Heart right ventricle (tissue), 16 donors: ENCODE results near the gene SPG11. TPM values are rescaled to one million over a fixed set of nuclear protein-coding genes. Genes with fewer than 3 reads are reported as not detected.

Source experiments
- ATAC-seq, 8 donors: fragments of 200-7000 bp; cut with Tn5 transposase; one replicate each; pipeline ENCODE4 v1.9.1; 2020; ENCODE audit warnings: mild to moderate bottlenecking in 8 of 8, moderate library complexity in 8 of 8, moderate number of reproducible peaks in 1 of 8
- DNase-seq, 2 donors: peaks; one replicate each; pipeline ENCODE4 v3.0.0-alpha.2; 2020
- H3K27ac ChIP-seq, 10 donors: fragments of 200-600 bp; sonication (generic) in 2 of 10; one replicate each; pipeline versions ENCODE4 v1.5.0 to v1.8.0; 2020 to 2022; ENCODE audit warnings: mild to moderate bottlenecking in 3 of 10
- H3K27me3 ChIP-seq, 7 donors: fragments of 200-600 bp; one replicate each; pipeline ENCODE4 v1.8.0; 2021 to 2022; ENCODE audit warnings: mild to moderate bottlenecking in 2 of 7
- H3K36me3 ChIP-seq, 9 donors: fragments of 200-600 bp; sonication (generic) in 1 of 9; one replicate each; pipeline versions ENCODE4 v1.5.0 to v1.8.0; 2020 to 2022; ENCODE audit warnings: mild to moderate bottlenecking in 2 of 9
- H3K4me1 ChIP-seq, 9 donors: fragments of 200-600 bp; sonication (generic) in 1 of 9; one replicate each; pipeline versions ENCODE4 v1.5.0 to v1.8.0; 2020 to 2022; ENCODE audit warnings: mild to moderate bottlenecking in 4 of 9
- H3K4me3 ChIP-seq, 10 donors: fragments of 200-600 bp; sonication (generic) in 2 of 10; one replicate each; pipeline versions ENCODE4 v1.5.0 to v1.8.0; 2020 to 2022; ENCODE audit warnings: mild to moderate bottlenecking in 7 of 10, moderate library complexity in 2 of 10
- H3K9me3 ChIP-seq, 11 donors: fragments of 200-600 bp in 10 of 11; sonication (generic) in 2 of 11; one replicate each; pipeline versions ENCODE4 v1.5.0 to v1.8.0; 2013 to 2022; ENCODE audit warnings: mild to moderate bottlenecking in 2 of 11, control low read depth in 1 of 11, moderate library complexity in 1 of 11
- WGBS, 2 donors: extraction: QIAGEN DNeasy Blood & Tissue Kit; methylation state at CpG; one replicate each; pipeline ENCODE4 v1.1.7; 2013; ENCODE audit warnings: inconsistent platforms in 1 of 2; 5-methylcytosine and 5-hydroxymethylcytosine counted together
- intact Hi-C, 10 donors: fragments of 100-400 bp; cut with DNase I; formaldehyde crosslinking; loops; one replicate each; pipeline versions ENCODE4 v1.11.1 to v1.14.2; 2022
- polyA plus RNA-seq, 2 donors: library from polyadenylated mRNA; stranded (reverse); fragments of 200-250 nt; gene quantifications; one replicate each; pipeline ENCODE4 v1.2.3, GENCODE V29; 2013
- total RNA-seq, 10 donors: library from RNA; stranded (reverse); fragmentation: NEBNext Ultra II Directional in 3 of 10; extraction: Animal tissue kit (Norgen Biotek cat#: 25700) in 3 of 10; gene quantifications; one replicate each; pipeline versions ENCODE4 v1.2.1 to v1.2.4, GENCODE V29; 2021 to 2023
- TF ChIP-seq, protein P1 (sequence below), 9 donors: fragments of 200-600 bp; sonication (generic) in 2 of 9; IDR thresholded peaks; one replicate each; pipeline versions ENCODE4 v1.5.0 to v1.8.0; 2021 to 2022; ENCODE audit warnings: antibody characterized with exemption in 9 of 9, mild to moderate bottlenecking in 5 of 9, moderate library complexity in 1 of 9
- donor health status: Arrhythmogenic right ventricular cardiomyopathy.
- donor health status: ischemic (EF 13 %, LVEDD 7.1; RV severe dilation, severe dysfunction).
- donor health status: healthy with polysubstance abuse.
- donor health status: DM: no; HTN: yes; CAD: no.
- donor health status: DM: no; HTN: no; CAD: no.
- donor health status: ischemic (EF 25% LVEDD 6.9; RV normal size, moderate dysfunction).
- donor health status: ischemic (EF 25% LVEDD 5.7; RV mildly dilated, moderate dysfunction).
- donor health status: healthy.
- donor health status: DM: yes; HTN: yes; CAD: no.
- donor health status: Ischemic cardiomyopathy.
- donor health status: ischemic (EF 35%, LVEDD 5.7; RV mildly dilated, moderate dysfunction).
- donor health status: nonischemic (EF 11% LVEDD 7.7; RV severe dilation, severe dysfunction).
- donor health status: DM: yes; HTN: yes; CAD: no.
- donor health status: PGD.
- donor health status: ischemic (EF 29% LVEDD 5.4; RV normal size, mild dysfunction).
- donor health status: nonischemic (EF 23%, LVEDD 6.1; RV moderate dilation, normal function).

The SPG11 gene
- total and polyA plus RNA-seq, 12 donors: 17.4 to 63.4 (median 50.4) TPM

GRCh38 chr15:44656913-44657312 lies 6.5 kb downstream of the SPG11 start:
- DNase-seq (no peak), ATAC-seq (peak in 6 of 8 donors; percentile 31 to 69 (median 44))
- 59 to 63% methylated on average over 3 of the region's 3 CpGs for WGBS, 2 donors
- H3K27ac ChIP-seq: peak overlapping the region in 7 of 10 donors; percentile 4 to 59 (median 45)
- TF ChIP-seq, protein P1, sequence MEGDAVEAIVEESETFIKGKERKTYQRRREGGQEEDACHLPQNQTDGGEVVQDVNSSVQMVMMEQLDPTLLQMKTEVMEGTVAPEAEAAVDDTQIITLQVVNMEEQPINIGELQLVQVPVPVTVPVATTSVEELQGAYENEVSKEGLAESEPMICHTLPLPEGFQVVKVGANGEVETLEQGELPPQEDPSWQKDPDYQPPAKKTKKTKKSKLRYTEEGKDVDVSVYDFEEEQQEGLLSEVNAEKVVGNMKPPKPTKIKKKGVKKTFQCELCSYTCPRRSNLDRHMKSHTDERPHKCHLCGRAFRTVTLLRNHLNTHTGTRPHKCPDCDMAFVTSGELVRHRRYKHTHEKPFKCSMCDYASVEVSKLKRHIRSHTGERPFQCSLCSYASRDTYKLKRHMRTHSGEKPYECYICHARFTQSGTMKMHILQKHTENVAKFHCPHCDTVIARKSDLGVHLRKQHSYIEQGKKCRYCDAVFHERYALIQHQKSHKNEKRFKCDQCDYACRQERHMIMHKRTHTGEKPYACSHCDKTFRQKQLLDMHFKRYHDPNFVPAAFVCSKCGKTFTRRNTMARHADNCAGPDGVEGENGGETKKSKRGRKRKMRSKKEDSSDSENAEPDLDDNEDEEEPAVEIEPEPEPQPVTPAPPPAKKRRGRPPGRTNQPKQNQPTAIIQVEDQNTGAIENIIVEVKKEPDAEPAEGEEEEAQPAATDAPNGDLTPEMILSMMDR (IDR thresholded peaks at IDR 0.05): no peak
- peaks cover 0 to 89% (median 47%) of the 10 kb centered on the region in 9 donors for H3K36me3 ChIP-seq
- H3K9me3 ChIP-seq: no peaks in the 10 kb centered on the region
- H3K4me1 ChIP-seq: peaks cover 3 to 30% (median 15%) of the 10 kb centered on the region in 9 donors
- H3K27me3 ChIP-seq: no peaks in the 10 kb centered on the region
- intact Hi-C loops: loop anchor here in 1 of 10 donors (5.0 kb wide), 1 partner anchor 70 kb away; no protein-coding TSS in a partner anchor
- H3K4me3 ChIP-seq: no peak overlapping the region

GRCh38 chr15:44656298-44656697 lies 7.2 kb downstream of the SPG11 start:
- H3K4me3 ChIP-seq: no peak overlapping the region
- no peaks in the 10 kb centered on the region for H3K27me3 ChIP-seq
- ATAC-seq: no peak
- intact Hi-C loops: loop anchor here in 1 of 10 donors (5.0 kb wide), 1 partner anchor 69 kb away; no protein-coding TSS in a partner anchor
- no peaks in the 10 kb centered on the region for H3K9me3 ChIP-seq
- H3K36me3 ChIP-seq: peaks cover 0 to 95% (median 53%) of the 10 kb centered on the region in 9 donors
- TF ChIP-seq, protein P1 (IDR thresholded peaks at IDR 0.05): no peak
- no peak for DNase-seq
- WGBS, 2 donors: 95 to 97% methylated on average over 1 of the region's 1 CpG
- peaks cover 3 to 24% (median 9%) of the 10 kb centered on the region in 9 donors for H3K4me1 ChIP-seq
- peak overlapping the region in 5 of 10 donors; percentile 12 to 59 (median 53) for H3K27ac ChIP-seq

DNA sequence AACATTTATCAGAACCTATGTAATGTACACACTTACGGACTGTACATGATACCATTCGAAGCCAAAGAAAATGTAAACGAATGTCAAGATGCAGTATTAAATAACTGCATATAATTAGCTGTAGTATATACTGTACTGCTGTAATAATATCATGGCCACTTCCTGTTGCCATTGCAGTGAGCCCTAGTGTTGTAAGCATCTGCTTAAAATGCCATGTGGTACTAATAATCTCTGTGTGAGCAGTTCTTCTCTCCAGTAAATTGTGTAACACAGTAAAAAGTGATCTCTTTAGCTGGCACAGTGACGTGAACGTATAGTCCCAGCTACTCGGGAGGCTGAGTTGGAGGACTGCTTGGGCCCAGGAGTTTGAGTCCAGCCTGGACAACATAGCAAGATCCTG lies 8.6 kb downstream of the SPG11 start:
- 97% methylated on average over 6 of the region's 6 CpGs for WGBS, 2 donors

GRCh38 chr15:44647637-44648036 lies 15.8 kb downstream of the SPG11 start:
- Histone ChIP-seq H3K4me1 (no peaks in the 10 kb centered on the region), H3K4me3 (no peak overlapping the region), H3K27me3 (no peaks in the 10 kb centered on the region), H3K36me3 (peaks cover 0 to 100% (median 55%) of the 10 kb centered on the region in 9 donors), H3K27ac (no peak overlapping the region), H3K9me3 (peaks cover 0 to 8% (median 0%) of the 10 kb centered on the region in 11 donors)
- TF ChIP-seq, protein P1 (IDR thresholded peaks at IDR 0.05): no peak
- intact Hi-C loops: no loop called here
- ATAC-seq: no peak
- no peak for DNase-seq

More for the DNA sequence above, 8.6 kb downstream of the SPG11 start:
- Histone ChIP-seq H3K4me3 (no peak overlapping the region), H3K27me3 (no peaks in the 10 kb centered on the region), H3K27ac (no peak overlapping the region), H3K36me3 (peaks cover 0 to 100% (median 59%) of the 10 kb centered on the region in 9 donors), H3K9me3 (no peaks in the 10 kb centered on the region), H3K4me1 (peaks cover 0 to 21% (median 6%) of the 10 kb centered on the region in 9 donors)
- TF ChIP-seq, protein P1 (IDR thresholded peaks at IDR 0.05): no peak
- DNase-seq (no peak), ATAC-seq (no peak)
- intact Hi-C loops: loop anchor here in 1 of 10 donors (5.0 kb wide), 1 partner anchor 68 kb away; no protein-coding TSS in a partner anchor
